OCI-M1 (cell line): Measurements from ENCODE around the gene KIAA0825.

Experiments
- DNase-seq: peaks from one replicate; lab custom pipeline; 2025; lab: John Stamatoyannopoulos, UW

The KIAA0825 gene

GRCh38 chr5:94313188-94313587 is 305.2 kb downstream of the KIAA0825 start:
- no peak for DNase-seq

GRCh38 chr5:94312298-94312697 is 306.1 kb downstream of the KIAA0825 start:
- DNase-seq, result no peak

GRCh38 chr5:94310833-94311232 is 307.6 kb downstream of the KIAA0825 start:
- peak; percentile 25 for DNase-seq

- no peak for DNase-seq
These were observed 309.3 kb downstream of the KIAA0825 start for GRCh38 chr5:94309141-94309540.

GRCh38 chr5:94308442-94308841 is 310.0 kb downstream of the KIAA0825 start:
- no peak for DNase-seq

- peak; percentile 70 for DNase-seq
These were observed 314.3 kb downstream of the KIAA0825 start for GRCh38 chr5:94304146-94304545.

GRCh38 chr5:94288937-94289336 is 329.5 kb downstream of the KIAA0825 start:
- DNase-seq, result no peak

- no peak for DNase-seq
These were observed 332.4 kb downstream of the KIAA0825 start for GRCh38 chr5:94285984-94286383.

GRCh38 chr5:94283093-94283492 is 335.3 kb downstream of the KIAA0825 start:
- no peak for DNase-seq

- DNase-seq, result no peak
These were observed 337.1 kb downstream of the KIAA0825 start for GRCh38 chr5:94281236-94281801.

GRCh38 chr5:94276751-94277150 is 341.7 kb downstream of the KIAA0825 start:
- DNase-seq, result no peak

GRCh38 chr5:94276048-94276447 is 342.4 kb downstream of the KIAA0825 start:
- DNase-seq, result no peak

GRCh38 chr5:94274707-94275106 is 343.7 kb downstream of the KIAA0825 start:
- DNase-seq, result no peak

GRCh38 chr5:94268226-94268625 is 350.2 kb downstream of the KIAA0825 start:
- no peak for DNase-seq

- no peak for DNase-seq
These were observed 351.0 kb downstream of the KIAA0825 start for GRCh38 chr5:94267350-94267899.

GRCh38 chr5:94266170-94266569 is 352.2 kb downstream of the KIAA0825 start:
- no peak for DNase-seq

GRCh38 chr5:94263068-94263467 is 355.3 kb downstream of the KIAA0825 start:
- no peak for DNase-seq

- no peak for DNase-seq
These were observed 358.3 kb downstream of the KIAA0825 start for GRCh38 chr5:94260096-94260495.

GRCh38 chr5:94254214-94254613 is 364.2 kb downstream of the KIAA0825 start:
- peak; percentile 16 for DNase-seq

GRCh38 chr5:94250985-94251384 is 367.4 kb downstream of the KIAA0825 start:
- no peak for DNase-seq

- no peak for DNase-seq
These were observed 369.0 kb downstream of the KIAA0825 start for GRCh38 chr5:94249430-94249829.

GRCh38 chr5:94248175-94248875 is 370.1 kb downstream of the KIAA0825 start:
- DNase-seq, result no peak

GRCh38 chr5:94245608-94246007 is 372.8 kb downstream of the KIAA0825 start:
- DNase-seq, result peak; percentile 75

- peak; percentile 34 for DNase-seq
These were observed 373.5 kb downstream of the KIAA0825 start for GRCh38 chr5:94244921-94245320.
